Activated CD8-positive, alpha-beta memory T cell treated with anti-CD3 and anti-CD28 coated beads for 36 hours (primary cell): Measurements from ENCODE around the gene SEPTIN2. TPM values are rescaled to one million over a fixed set of nuclear protein-coding genes. Genes with fewer than 3 reads are reported as not detected.
"Not testable (repeated sequence)": the region's sequence is repeated elsewhere in the genome, so short reads cannot be mapped to it uniquely, and the experiment has no call there.

Source experiments
- CTCF ChIA-PET: fragments of 350-600 bp; sonication (Branson Sonifier 250); formaldehyde crosslinking; loops from one replicate; lab custom pipeline; 2021; ENCODE audit warnings: antibody characterized with exemption; lab: Charles Lee
- POLR2A ChIA-PET: fragments of 350-600 bp; sonication (Branson Sonifier 250); formaldehyde crosslinking; loops from one replicate; lab custom pipeline; 2021; ENCODE audit warnings: antibody characterized with exemption; lab: Charles Lee
- total RNA-seq, 2 experiments: library from RNA; stranded (reverse); gene quantifications; one replicate each; pipeline ENCODE4 v1.2.3, GENCODE V29; 2021

Gene SEPTIN2
- total RNA-seq, 2 experiments from 2014 or later: 276 to 296 TPM

GRCh38 chr2:241363426-241363825 is 47.7 kb downstream of the SEPTIN2 start:
- ChIA-PET POLR2A (no interaction called here), CTCF (no interaction called here)

GRCh38 chr2:241364781-241365180 is 49.1 kb downstream of the SEPTIN2 start:
- CTCF ChIA-PET: no interaction called here

GRCh38 chr2:241366678-241367077 is 51.0 kb downstream of the SEPTIN2 start:
- CTCF ChIA-PET: interaction anchor here (0.6 kb wide), 1 partner anchor 10 kb away, joined by 4 read pairs; no protein-coding TSS in a partner anchor

More at GRCh38 chr2:241364781-241365180, 49.1 kb downstream of the SEPTIN2 start:
- POLR2A ChIA-PET: no interaction called here

GRCh38 chr2:241368643-241369042 is 52.9 kb downstream of the SEPTIN2 start:
- ChIA-PET POLR2A (no interaction called here), CTCF (no interaction called here)

More at GRCh38 chr2:241366678-241367077, 51.0 kb downstream of the SEPTIN2 start:
- POLR2A ChIA-PET: no interaction called here

- ChIA-PET POLR2A (interaction anchor here (0.6 kb wide), 1 partner anchor 114 kb away, joined by 6 read pairs; no protein-coding TSS in a partner anchor), CTCF (interaction anchor here (0.6 kb wide), 1 partner anchor 12 kb away, joined by 3 read pairs; no protein-coding TSS in a partner anchor)
These were observed 56.8 kb downstream of the SEPTIN2 start for GRCh38 chr2:241372361-241372992.

GRCh38 chr2:241373446-241373845 is 57.7 kb downstream of the SEPTIN2 start:
- CTCF ChIA-PET: interaction anchor here (0.7 kb wide), 1 partner anchor 113 kb away, joined by 3 read pairs; no protein-coding TSS in a partner anchor
- POLR2A ChIA-PET: no interaction called here

- CTCF ChIA-PET, POLR2A ChIA-PET: not testable (repeated sequence)
These were observed 58.2 kb downstream of the SEPTIN2 start for GRCh38 chr2:241373906-241374305.

- POLR2A ChIA-PET: no interaction called here
- CTCF ChIA-PET: interaction anchor here (0.7 kb wide), 1 partner anchor 32 kb away, joined by 3 read pairs; no protein-coding TSS in a partner anchor
These were observed 59.6 kb downstream of the SEPTIN2 start for GRCh38 chr2:241375300-241375699.

GRCh38 chr2:241376808-241377207 is 61.1 kb downstream of the SEPTIN2 start:
- ChIA-PET POLR2A (no interaction called here), CTCF (interaction anchor here (0.7 kb wide), 1 partner anchor 10 kb away, joined by 4 read pairs; no protein-coding TSS in a partner anchor)

GRCh38 chr2:241378816-241379215 is 63.1 kb downstream of the SEPTIN2 start:
- ChIA-PET CTCF (interaction anchor here (0.6 kb wide), 1 partner anchor 54 kb away, joined by 4 read pairs; no protein-coding TSS in a partner anchor), POLR2A (no interaction called here)

- ChIA-PET POLR2A (no interaction called here), CTCF (no interaction called here)
These were observed 64.1 kb downstream of the SEPTIN2 start for GRCh38 chr2:241379481-241380480.

- ChIA-PET POLR2A (no interaction called here), CTCF (no interaction called here)
These were observed 66.1 kb downstream of the SEPTIN2 start for GRCh38 chr2:241381872-241382271.

GRCh38 chr2:241385450-241385849 is 69.7 kb downstream of the SEPTIN2 start:
- POLR2A ChIA-PET, CTCF ChIA-PET: not testable (repeated sequence)

GRCh38 chr2:241386519-241386918 is 70.8 kb downstream of the SEPTIN2 start:
- POLR2A ChIA-PET: no interaction called here
- CTCF ChIA-PET: no interaction called here

- POLR2A ChIA-PET: no interaction called here
These were observed 74.0 kb downstream of the SEPTIN2 start for GRCh38 chr2:241389697-241390096.

GRCh38 chr2:241390301-241391206 is 74.8 kb downstream of the SEPTIN2 start:
- CTCF ChIA-PET: interaction anchor here (0.6 kb wide), 1 partner anchor 312 kb away, joined by 4 read pairs; no protein-coding TSS in a partner anchor
- POLR2A ChIA-PET: no interaction called here

More at GRCh38 chr2:241389697-241390096, 74.0 kb downstream of the SEPTIN2 start:
- CTCF ChIA-PET: interaction anchor here (0.5 kb wide), 1 partner anchor 45 kb away, joined by 5 read pairs; no protein-coding TSS in a partner anchor

GRCh38 chr2:241391892-241392665 is 76.4 kb downstream of the SEPTIN2 start:
- POLR2A ChIA-PET: no interaction called here
- CTCF ChIA-PET: no interaction called here

GRCh38 chr2:241392753-241393152 is 77.0 kb downstream of the SEPTIN2 start:
- POLR2A ChIA-PET, CTCF ChIA-PET: not testable (repeated sequence)
